Transverse colon (tissue), 4 donors: Measurements from ENCODE around the gene RAB3A.

Experiments
- CTCF ChIP-seq, 5 experiments: fragments of 200-600 bp in 3 of 5; fragments of 450-650 bp in 2 of 5; sonication (generic) in 3 of 5; IDR thresholded peaks; 1 replicate in 2 of 5; 2 replicates in 3 of 5; pipeline ENCODE4 v1.5.1; 2016 to 2017; ENCODE audit warnings: antibody characterized with exemption in 5 of 5, inconsistent platforms in 3 of 5, mild to moderate bottlenecking in 2 of 5, moderate library complexity in 1 of 5
- POLR2A ChIP-seq: fragments of 450-650 bp; IDR thresholded peaks from one replicate; pipeline ENCODE4 v1.6.1; 2016; ENCODE audit warnings: antibody characterized with exemption, mild to moderate bottlenecking, moderate library complexity
- POLR2AphosphoS5 ChIP-seq, 3 donors: sonication (generic); formaldehyde crosslinking; IDR thresholded peaks; one replicate each; pipeline ENCODE4 v1.6.1; 2016; ENCODE audit warnings: antibody characterized with exemption in 3 of 3

GRCh38 chr19:18220632-18221275 lies 16.9 kb upstream of the RAB3A start:
- TF ChIP-seq POLR2A (no peak), CTCF (IDR thresholded peaks at IDR 0.05) (no peak), POLR2AphosphoS5 (IDR thresholded peaks at IDR 0.05) (no peak)
